Astrocyte (in vitro differentiated cells and primary cell): Measurements from ENCODE around the gene GDF7. TPM values are rescaled to one million over a fixed set of nuclear protein-coding genes. Genes with fewer than 3 reads are reported as not detected.

Experiments
- DNase-seq: peaks from one replicate; pipeline ENCODE4 v3.0.0-alpha.2; 2010; ENCODE audit warnings: low read depth
- FAIRE-seq: peaks from 2 replicates; lab custom pipeline; 2011; peaks lifted over from hg19 to GRCh38; lab: Jason Lieb, UNC
- H2AFZ ChIP-seq: 2 replicates; pipeline ENCODE4 v1.6.0; 2012; ENCODE audit warnings: low read depth, low read length, inconsistent platforms
- H3K27ac ChIP-seq: 2 replicates; pipeline ENCODE4 v1.5.1; 2011; ENCODE audit warnings: low read depth, low read length, inconsistent platforms
- H3K27me3 ChIP-seq: 2 replicates; pipeline ENCODE4 v1.6.0; 2011; ENCODE audit warnings: low read length, inconsistent platforms; ENCODE audit not compliant: insufficient read depth
- H3K36me3 ChIP-seq: 2 replicates; pipeline ENCODE4 v1.5.1; 2011; ENCODE audit warnings: low read length, inconsistent platforms; ENCODE audit not compliant: insufficient read depth
- H3K4me1 ChIP-seq: 2 replicates; pipeline ENCODE4 v1.5.1; 2011; ENCODE audit warnings: low read length, inconsistent platforms; ENCODE audit not compliant: insufficient read depth
- H3K4me2 ChIP-seq: 2 replicates; pipeline ENCODE4 v1.6.0; 2012; ENCODE audit warnings: low read length, inconsistent platforms
- H3K4me3 ChIP-seq: 2 replicates; pipeline ENCODE4 v1.5.1; 2011; ENCODE audit warnings: low read depth, mild to moderate bottlenecking, low read length, inconsistent platforms; ENCODE audit not compliant: insufficient read depth
- H3K79me2 ChIP-seq: 2 replicates; pipeline ENCODE4 v1.6.0; 2012; ENCODE audit warnings: mild to moderate bottlenecking, low read length, inconsistent platforms; ENCODE audit not compliant: insufficient read depth
- H3K9ac ChIP-seq: 2 replicates; pipeline ENCODE4 v1.6.0; 2012; ENCODE audit warnings: mild to moderate bottlenecking, low read length, inconsistent platforms
- H3K9me3 ChIP-seq: 2 replicates; pipeline ENCODE4 v1.5.1; 2012; ENCODE audit warnings: low read depth, mild to moderate bottlenecking, low read length, inconsistent platforms; ENCODE audit not compliant: insufficient read depth
- H4K20me1 ChIP-seq: 2 replicates; pipeline ENCODE4 v1.6.0; 2012; ENCODE audit warnings: low read length, inconsistent platforms; ENCODE audit not compliant: insufficient read depth
- H3K27ac Mint-ChIP-seq: one replicate; pipeline ENCODE4 v1.8.0; 2021; ENCODE audit warnings: mild to moderate bottlenecking, mixed read lengths; ENCODE audit not compliant: unreplicated experiment
- H3K27me3 Mint-ChIP-seq: one replicate; pipeline ENCODE4 v1.8.0; 2021; ENCODE audit warnings: low read depth, mixed read lengths; ENCODE audit not compliant: unreplicated experiment
- H3K36me3 Mint-ChIP-seq: one replicate; pipeline ENCODE4 v1.8.0; 2021; ENCODE audit warnings: low read depth, mixed read lengths; ENCODE audit not compliant: unreplicated experiment
- H3K4me1 Mint-ChIP-seq: one replicate; pipeline ENCODE4 v1.8.0; 2021; ENCODE audit warnings: low read depth, mixed read lengths; ENCODE audit not compliant: unreplicated experiment
- H3K4me3 Mint-ChIP-seq: one replicate; pipeline ENCODE4 v1.8.0; 2021; ENCODE audit warnings: mild to moderate bottlenecking, moderate library complexity, mixed read lengths; ENCODE audit not compliant: unreplicated experiment
- H3K9me3 Mint-ChIP-seq: one replicate; pipeline ENCODE4 v1.8.0; 2021; ENCODE audit warnings: mild to moderate bottlenecking, mixed read lengths; ENCODE audit not compliant: unreplicated experiment
- CTCF ChIP-seq: IDR thresholded peaks from 2 replicates; pipeline ENCODE4 v1.5.1; 2011; ENCODE audit warnings: low read depth, mild to moderate bottlenecking, inconsistent platforms, low read length, moderate library complexity; ENCODE audit not compliant: insufficient read depth
- EZH2 ChIP-seq: IDR thresholded peaks from 2 replicates; pipeline ENCODE4 v1.6.1; 2012; ENCODE audit warnings: mild to moderate bottlenecking, low read length, inconsistent platforms; ENCODE audit not compliant: insufficient read depth
- total RNA-seq: library from RNA; stranded (reverse); gene quantifications from 2 replicates; pipeline ENCODE4 v1.2.1, GENCODE V29; 2021

Gene GDF7
- total RNA-seq, 1 donor from 2014 or later: 1.9 TPM

GRCh38 chr2:20645761-20646160 lies 21.2 kb upstream of the GDF7 start:
- Mint-ChIP-seq H3K27ac (no peak overlapping the region), H3K27me3 (no peaks in the 10 kb centered on the region), H3K4me1 (peaks cover 27% of the 10 kb centered on the region), H3K9me3 (no peaks in the 10 kb centered on the region), H3K4me3 (no peak overlapping the region), H3K36me3 (peaks cover 7% of the 10 kb centered on the region)
- H3K79me2 ChIP-seq: peaks cover 16% of the 10 kb centered on the region
- no peak overlapping the region for H3K27ac ChIP-seq
- DNase-seq (no peak), FAIRE-seq (no peak)
- no peak overlapping the region for H3K4me3 ChIP-seq
- TF ChIP-seq CTCF (no peak), EZH2 (no peak)
- no peak overlapping the region for H3K4me2 ChIP-seq
- H3K9ac ChIP-seq: no peak overlapping the region
- H3K9me3 ChIP-seq: no peaks in the 10 kb centered on the region
- peaks cover 23% of the 10 kb centered on the region for H3K4me1 ChIP-seq
- peaks cover 12% of the 10 kb centered on the region for H4K20me1 ChIP-seq
- H2AFZ ChIP-seq: no peak overlapping the region
- no peaks in the 10 kb centered on the region for H3K36me3 ChIP-seq
- no peaks in the 10 kb centered on the region for H3K27me3 ChIP-seq

- no peak overlapping the region for H3K27ac Mint-ChIP-seq
- Histone ChIP-seq H3K4me1 (peaks cover 19% of the 10 kb centered on the region), H3K27ac (no peak overlapping the region), H3K36me3 (no peaks in the 10 kb centered on the region), H3K4me3 (no peak overlapping the region), H3K27me3 (no peaks in the 10 kb centered on the region), H3K9me3 (no peaks in the 10 kb centered on the region), H2AFZ (no peak overlapping the region), H3K79me2 (peaks cover 16% of the 10 kb centered on the region), H4K20me1 (peaks cover 7% of the 10 kb centered on the region), H3K9ac (no peak overlapping the region), H3K4me2 (no peak overlapping the region)
- H3K9me3 Mint-ChIP-seq: no peaks in the 10 kb centered on the region
- FAIRE-seq (no peak), DNase-seq (no peak)
- H3K27me3 Mint-ChIP-seq: no peaks in the 10 kb centered on the region
- no peak overlapping the region for H3K4me3 Mint-ChIP-seq
- peaks cover 24% of the 10 kb centered on the region for H3K4me1 Mint-ChIP-seq
- no peak for TF ChIP-seq CTCF
- no peak for TF ChIP-seq EZH2
- H3K36me3 Mint-ChIP-seq: peaks cover 7% of the 10 kb centered on the region
These were observed 20.5 kb upstream of the GDF7 start for GRCh38 chr2:20646446-20646845.

DNA sequence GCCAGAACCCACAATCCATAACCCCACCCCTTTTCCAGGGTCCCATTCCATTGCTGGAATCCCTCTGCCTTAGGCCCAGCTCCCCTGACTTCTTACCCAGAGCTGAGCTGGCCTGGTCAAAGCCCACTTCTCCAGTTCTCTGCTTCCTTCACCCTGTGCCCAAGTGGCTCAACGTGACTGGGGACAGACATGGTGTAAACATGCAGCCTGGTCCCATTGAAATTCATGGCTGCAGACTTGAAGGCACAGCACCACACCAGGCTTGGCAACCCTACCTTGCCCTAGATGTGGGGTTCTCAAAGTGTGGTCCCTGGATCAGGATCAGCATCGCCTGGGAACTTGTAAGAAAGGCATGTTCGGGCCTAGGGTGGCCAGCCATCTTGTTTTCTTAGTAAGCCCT lies 19.7 kb upstream of the GDF7 start:
- Histone ChIP-seq H3K9ac (no peak overlapping the region), H4K20me1 (peaks cover under 1% of the 10 kb centered on the region), H2AFZ (no peak overlapping the region), H3K79me2 (peaks cover 16% of the 10 kb centered on the region), H3K4me1 (peaks cover 14% of the 10 kb centered on the region), H3K9me3 (no peaks in the 10 kb centered on the region), H3K4me2 (no peak overlapping the region), H3K4me3 (no peak overlapping the region), H3K27ac (no peak overlapping the region), H3K27me3 (no peaks in the 10 kb centered on the region), H3K36me3 (no peaks in the 10 kb centered on the region)
- DNase-seq (no peak), FAIRE-seq (no peak)
- Mint-ChIP-seq H3K4me3 (no peak overlapping the region), H3K27me3 (no peaks in the 10 kb centered on the region), H3K9me3 (no peaks in the 10 kb centered on the region), H3K36me3 (peaks cover 7% of the 10 kb centered on the region), H3K4me1 (peaks cover 23% of the 10 kb centered on the region), H3K27ac (no peak overlapping the region)
- TF ChIP-seq EZH2: no peak
- TF ChIP-seq CTCF: no peak
